ENCODE results near the gene CHAC2.
A peak's percentile ranks its signal among the peaks of the same experiment; 100 is the strongest.

CHAC2 gene

DNA sequence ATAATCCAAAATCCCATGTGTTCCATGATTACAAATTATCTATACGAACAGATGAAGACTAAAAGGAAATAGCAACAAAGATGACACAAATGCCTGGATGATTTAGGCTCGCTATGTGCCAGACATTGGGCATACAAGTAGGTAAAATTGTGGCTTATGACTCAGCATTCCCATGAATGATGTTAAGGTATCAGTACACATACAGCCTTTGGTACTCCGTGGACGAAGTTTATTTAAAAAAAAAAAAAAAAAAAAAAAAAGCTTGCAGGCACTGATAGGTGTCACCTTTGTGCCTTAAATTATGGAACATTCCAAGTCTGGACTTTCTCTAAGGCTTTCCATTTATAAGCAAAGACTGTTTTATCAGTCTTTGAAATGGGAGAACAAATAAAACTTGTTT lies 2.7 kb downstream of the CHAC2 start:
- H3K9me3 ChIP-seq (ENCODE audit: control insufficient read depth in 1 of 2, low read length in 2 of 2) = no peaks in the 10 kb centered on the region
- no peak overlapping the region for H3K9ac ChIP-seq (ENCODE audit: low read depth in 1 of 2, low read length in 2 of 2)
- H3K4me1 ChIP-seq (ENCODE audit: control insufficient read depth in 1 of 2, insufficient read depth in 2 of 2, low read length in 2 of 2) = peaks cover 18 to 31% of the 10 kb centered on the region in 2 donors
- H3K27ac ChIP-seq (ENCODE audit: low read depth, low read length) = no peak overlapping the region
- peaks cover 0 to 6% of the 10 kb centered on the region in 2 donors for H3K36me3 ChIP-seq (ENCODE audit: control insufficient read depth in 1 of 2, insufficient read depth in 2 of 2, low read length in 2 of 2)
- no peaks in the 10 kb centered on the region for H3K27me3 ChIP-seq (ENCODE audit: control insufficient read depth in 1 of 2, insufficient read depth in 2 of 2, low read length in 2 of 2)
- H3K4me3 ChIP-seq (ENCODE audit: low read depth in 1 of 2, low read length in 2 of 2) = no peak overlapping the region

DNA sequence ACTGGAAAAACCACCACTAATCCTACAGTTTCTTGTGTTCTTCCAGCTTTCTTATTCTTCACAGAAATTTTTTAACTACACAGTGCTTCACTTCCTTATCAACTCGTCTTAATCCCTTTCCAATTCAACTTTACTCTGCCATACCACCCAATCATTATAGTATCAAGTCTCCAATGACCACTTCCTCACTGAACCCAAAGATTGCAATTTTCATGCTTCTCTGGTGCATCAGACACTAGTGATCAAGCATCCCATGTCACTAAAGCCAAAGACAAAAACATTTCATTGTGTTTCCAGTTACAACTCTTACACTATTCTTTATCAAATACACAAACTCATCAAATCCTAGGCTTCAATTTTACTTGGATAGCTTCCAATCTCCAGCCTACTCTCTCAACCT lies 9.5 kb downstream of the CHAC2 start:
- H3K36me3 ChIP-seq (ENCODE audit: control insufficient read depth in 1 of 2, insufficient read depth in 2 of 2, low read length in 2 of 2) = peaks cover 0 to 13% of the 10 kb centered on the region in 2 donors
- H3K27me3 ChIP-seq (ENCODE audit: control insufficient read depth in 1 of 2, insufficient read depth in 2 of 2, low read length in 2 of 2) = no peaks in the 10 kb centered on the region

DNA sequence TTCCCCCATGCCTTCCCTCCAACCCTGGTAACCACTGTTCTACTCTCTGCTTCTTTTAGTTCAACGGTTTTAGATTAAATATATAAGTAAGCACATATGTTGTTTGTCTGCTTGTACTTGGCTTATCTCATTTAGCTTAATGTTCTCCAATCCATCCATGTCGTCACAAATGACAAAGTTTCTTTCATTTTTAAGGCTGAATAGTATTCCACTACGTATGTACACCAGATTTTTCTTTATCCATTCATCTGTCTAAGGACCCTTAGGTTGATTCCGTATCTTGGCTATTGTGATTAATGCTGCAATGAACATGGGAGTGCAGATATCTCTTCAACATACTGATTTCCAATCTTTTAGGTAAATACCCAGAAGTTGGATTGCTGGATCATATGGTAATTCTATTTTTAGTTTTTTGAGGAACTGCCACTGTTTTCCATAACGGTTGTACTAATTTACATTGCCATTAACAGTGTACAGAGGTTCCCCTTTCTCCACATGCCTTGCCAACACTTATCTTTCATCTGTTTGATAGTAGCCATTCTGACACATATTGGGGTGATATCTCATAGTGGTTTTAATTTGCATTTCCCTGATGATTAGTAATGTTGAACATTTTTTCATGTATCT lies 11.0 kb downstream of the CHAC2 start:
- Histone ChIP-seq H3K9ac (ENCODE audit: low read depth in 1 of 2, low read length in 2 of 2) (no peak overlapping the region), H3K4me3 (ENCODE audit: low read depth in 1 of 2, low read length in 2 of 2) (no peak overlapping the region), H3K9me3 (ENCODE audit: control insufficient read depth in 1 of 2, low read length in 2 of 2) (no peaks in the 10 kb centered on the region), H3K27ac (ENCODE audit: low read depth, low read length) (no peak overlapping the region), H3K27me3 (ENCODE audit: control insufficient read depth in 1 of 2, insufficient read depth in 2 of 2, low read length in 2 of 2) (no peaks in the 10 kb centered on the region), H3K36me3 (ENCODE audit: control insufficient read depth in 1 of 2, insufficient read depth in 2 of 2, low read length in 2 of 2) (peaks cover 0 to 14% of the 10 kb centered on the region in 2 donors), H3K4me1 (ENCODE audit: control insufficient read depth in 1 of 2, insufficient read depth in 2 of 2, low read length in 2 of 2) (no peaks in the 10 kb centered on the region)

More for the DNA sequence above, 9.5 kb downstream of the CHAC2 start:
- Histone ChIP-seq H3K9me3 (ENCODE audit: control insufficient read depth in 1 of 2, low read length in 2 of 2) (no peaks in the 10 kb centered on the region), H3K4me3 (ENCODE audit: low read depth in 1 of 2, low read length in 2 of 2) (no peak overlapping the region), H3K27ac (ENCODE audit: low read depth, low read length) (no peak overlapping the region), H3K4me1 (ENCODE audit: control insufficient read depth in 1 of 2, insufficient read depth in 2 of 2, low read length in 2 of 2) (no peaks in the 10 kb centered on the region), H3K9ac (ENCODE audit: low read depth in 1 of 2, low read length in 2 of 2) (no peak overlapping the region)

DNA sequence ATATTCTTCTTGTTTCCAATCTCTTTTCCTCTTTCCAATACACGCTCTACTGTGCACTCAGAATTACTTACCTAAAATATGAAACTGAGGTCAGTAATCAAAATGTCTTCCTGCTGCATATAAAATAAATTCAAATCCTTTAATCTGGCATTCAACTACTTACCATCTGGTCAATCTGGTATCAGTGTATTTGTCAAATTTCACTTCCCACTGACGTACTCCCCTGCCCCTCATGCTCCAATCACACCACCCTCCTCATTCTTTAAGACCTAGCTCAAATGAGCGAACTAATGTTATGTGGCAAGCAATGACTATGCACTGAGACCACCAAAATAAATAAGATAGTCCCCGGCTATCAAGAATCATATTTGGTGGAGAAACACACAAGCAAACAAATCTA lies 12.5 kb downstream of the CHAC2 start:
- Histone ChIP-seq H3K9me3 (ENCODE audit: control insufficient read depth in 1 of 2, low read length in 2 of 2) (no peaks in the 10 kb centered on the region), H3K27me3 (ENCODE audit: control insufficient read depth in 1 of 2, insufficient read depth in 2 of 2, low read length in 2 of 2) (no peaks in the 10 kb centered on the region), H3K4me1 (ENCODE audit: control insufficient read depth in 1 of 2, insufficient read depth in 2 of 2, low read length in 2 of 2) (peaks cover 9 to 11% of the 10 kb centered on the region in 2 donors), H3K9ac (ENCODE audit: low read depth in 1 of 2, low read length in 2 of 2) (no peak overlapping the region), H3K36me3 (ENCODE audit: control insufficient read depth in 1 of 2, insufficient read depth in 2 of 2, low read length in 2 of 2) (peaks cover 0 to 8% of the 10 kb centered on the region in 2 donors), H3K27ac (ENCODE audit: low read depth, low read length) (no peak overlapping the region), H3K4me3 (ENCODE audit: low read depth in 1 of 2, low read length in 2 of 2) (no peak overlapping the region)

DNA sequence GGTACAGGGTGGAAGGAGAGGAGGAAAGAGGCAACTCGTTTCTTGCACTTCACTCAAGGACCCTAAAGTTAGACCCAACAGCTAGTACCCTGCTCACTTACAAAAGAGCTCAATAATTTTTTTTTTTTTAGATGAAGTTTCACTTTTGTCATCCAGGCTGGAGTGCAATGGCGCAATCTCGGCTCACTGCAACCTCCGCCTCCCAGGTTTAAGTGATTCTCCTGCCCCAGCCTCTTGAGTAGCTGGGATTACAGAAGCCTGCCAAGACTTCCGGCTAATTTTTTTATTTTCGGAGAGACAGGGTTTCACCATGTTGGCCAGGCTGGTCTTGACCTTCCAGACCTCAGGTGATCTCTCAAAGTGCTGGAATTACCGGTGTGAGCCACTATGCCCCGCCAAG lies 15.1 kb downstream of the CHAC2 start:
- H3K27ac ChIP-seq (ENCODE audit: low read depth, low read length) = no peak overlapping the region
- no peak overlapping the region for H3K9ac ChIP-seq (ENCODE audit: low read depth in 1 of 2, low read length in 2 of 2)
- H3K4me3 ChIP-seq (ENCODE audit: low read depth in 1 of 2, low read length in 2 of 2) = no peak overlapping the region
- H3K36me3 ChIP-seq (ENCODE audit: control insufficient read depth in 1 of 2, insufficient read depth in 2 of 2, low read length in 2 of 2) = peaks cover 0 to 5% of the 10 kb centered on the region in 2 donors
- no peaks in the 10 kb centered on the region for H3K27me3 ChIP-seq (ENCODE audit: control insufficient read depth in 1 of 2, insufficient read depth in 2 of 2, low read length in 2 of 2)
- H3K9me3 ChIP-seq (ENCODE audit: control insufficient read depth in 1 of 2, low read length in 2 of 2) = no peaks in the 10 kb centered on the region
- peaks cover 20 to 24% of the 10 kb centered on the region in 2 donors for H3K4me1 ChIP-seq (ENCODE audit: control insufficient read depth in 1 of 2, insufficient read depth in 2 of 2, low read length in 2 of 2)

DNA sequence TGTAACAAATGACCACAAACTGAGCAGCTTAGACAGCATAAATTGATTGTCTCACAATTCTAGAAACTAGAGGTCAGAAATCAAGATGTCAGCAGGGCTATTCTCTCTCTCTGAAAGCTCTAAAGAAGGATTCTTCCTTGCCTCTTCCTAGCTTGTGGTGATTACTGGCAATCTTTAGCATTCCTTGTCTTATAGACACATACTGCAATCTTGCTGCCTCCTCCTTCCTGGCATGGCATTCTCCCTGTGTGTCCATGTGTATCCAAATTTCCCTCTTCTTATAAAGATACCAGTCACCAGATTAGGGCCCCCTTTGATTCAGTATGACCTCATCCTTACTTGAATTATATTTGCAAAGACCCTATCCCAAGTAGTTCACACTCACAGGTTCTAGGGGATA lies 16.8 kb downstream of the CHAC2 start:
- H3K4me3 ChIP-seq (ENCODE audit: low read depth in 1 of 2, low read length in 2 of 2) = no peak overlapping the region
- no peaks in the 10 kb centered on the region for H3K9me3 ChIP-seq (ENCODE audit: control insufficient read depth in 1 of 2, low read length in 2 of 2)
- peaks cover 31 to 32% of the 10 kb centered on the region in 2 donors for H3K4me1 ChIP-seq (ENCODE audit: control insufficient read depth in 1 of 2, insufficient read depth in 2 of 2, low read length in 2 of 2)

DNA sequence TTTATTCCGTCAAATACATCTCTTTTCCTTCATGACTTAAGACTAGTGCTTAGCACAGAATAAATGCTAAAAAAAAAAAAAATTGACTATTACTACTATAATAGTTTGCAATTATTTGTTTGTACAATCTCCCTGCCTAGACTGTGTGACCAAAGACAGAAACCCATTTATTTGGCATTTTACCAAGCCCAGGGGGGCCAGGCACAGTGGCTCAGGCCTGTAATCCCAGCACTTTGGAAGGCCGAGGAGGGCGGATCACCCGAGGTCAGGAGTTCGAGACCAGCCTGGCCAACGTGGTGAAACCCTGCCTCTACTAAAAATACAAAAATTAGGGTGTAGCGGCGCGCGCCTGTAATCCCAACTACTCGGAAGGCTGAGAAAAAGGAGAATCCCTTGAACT lies 17.8 kb downstream of the CHAC2 start:
- H3K4me1 ChIP-seq (ENCODE audit: control insufficient read depth in 1 of 2, insufficient read depth in 2 of 2, low read length in 2 of 2) = peaks cover 31 to 32% of the 10 kb centered on the region in 2 donors
- H3K27me3 ChIP-seq (ENCODE audit: control insufficient read depth in 1 of 2, insufficient read depth in 2 of 2, low read length in 2 of 2) = no peaks in the 10 kb centered on the region
- H3K9me3 ChIP-seq (ENCODE audit: control insufficient read depth in 1 of 2, low read length in 2 of 2) = no peaks in the 10 kb centered on the region
- H3K36me3 ChIP-seq (ENCODE audit: control insufficient read depth in 1 of 2, insufficient read depth in 2 of 2, low read length in 2 of 2) = peaks cover 0 to 5% of the 10 kb centered on the region in 2 donors
- peak overlapping the region in 1 of 2 donors; percentile 81 for H3K9ac ChIP-seq (ENCODE audit: low read depth in 1 of 2, low read length in 2 of 2)
- no peak overlapping the region for H3K27ac ChIP-seq (ENCODE audit: low read depth, low read length)
- peak overlapping the region; percentile 100 for H3K4me3 ChIP-seq (ENCODE audit: low read depth in 1 of 2, low read length in 2 of 2)

More for the DNA sequence above, 16.8 kb downstream of the CHAC2 start:
- H3K36me3 ChIP-seq (ENCODE audit: control insufficient read depth in 1 of 2, insufficient read depth in 2 of 2, low read length in 2 of 2) = peaks cover 0 to 5% of the 10 kb centered on the region in 2 donors
- H3K9ac ChIP-seq (ENCODE audit: low read depth in 1 of 2, low read length in 2 of 2) = no peak overlapping the region
- H3K27me3 ChIP-seq (ENCODE audit: control insufficient read depth in 1 of 2, insufficient read depth in 2 of 2, low read length in 2 of 2) = no peaks in the 10 kb centered on the region
- no peak overlapping the region for H3K27ac ChIP-seq (ENCODE audit: low read depth, low read length)

DNA sequence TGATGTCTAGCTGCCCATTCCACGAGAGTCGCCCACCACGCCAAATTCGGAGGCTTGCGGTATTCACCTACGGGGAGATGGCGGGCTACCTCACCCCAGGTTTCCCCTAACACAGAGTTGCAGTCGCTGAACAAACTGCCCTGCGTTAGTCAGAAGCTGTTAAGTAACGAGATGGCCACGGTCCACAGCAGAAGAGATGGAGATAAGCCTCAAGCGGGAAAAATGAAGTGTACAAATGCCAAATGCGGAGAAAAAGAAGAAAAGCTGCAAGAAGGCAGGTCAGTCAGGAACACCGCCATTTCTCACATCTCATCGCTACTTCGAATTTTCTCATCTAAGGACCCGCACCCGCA lies 18.7 kb downstream of the CHAC2 start:
- peaks cover 0 to 5% of the 10 kb centered on the region in 2 donors for H3K36me3 ChIP-seq (ENCODE audit: control insufficient read depth in 1 of 2, insufficient read depth in 2 of 2, low read length in 2 of 2)
- H3K9me3 ChIP-seq (ENCODE audit: control insufficient read depth in 1 of 2, low read length in 2 of 2) = no peaks in the 10 kb centered on the region
- H3K27me3 ChIP-seq (ENCODE audit: control insufficient read depth in 1 of 2, insufficient read depth in 2 of 2, low read length in 2 of 2) = no peaks in the 10 kb centered on the region
- H3K4me3 ChIP-seq (ENCODE audit: low read depth in 1 of 2, low read length in 2 of 2) = peak overlapping the region; percentile 100
- peak overlapping the region; percentile 81 to 96 for H3K9ac ChIP-seq (ENCODE audit: low read depth in 1 of 2, low read length in 2 of 2)
- peak overlapping the region; percentile 58 for H3K27ac ChIP-seq (ENCODE audit: low read depth, low read length)
- H3K4me1 ChIP-seq (ENCODE audit: control insufficient read depth in 1 of 2, insufficient read depth in 2 of 2, low read length in 2 of 2) = peaks cover 31 to 32% of the 10 kb centered on the region in 2 donors

DNA sequence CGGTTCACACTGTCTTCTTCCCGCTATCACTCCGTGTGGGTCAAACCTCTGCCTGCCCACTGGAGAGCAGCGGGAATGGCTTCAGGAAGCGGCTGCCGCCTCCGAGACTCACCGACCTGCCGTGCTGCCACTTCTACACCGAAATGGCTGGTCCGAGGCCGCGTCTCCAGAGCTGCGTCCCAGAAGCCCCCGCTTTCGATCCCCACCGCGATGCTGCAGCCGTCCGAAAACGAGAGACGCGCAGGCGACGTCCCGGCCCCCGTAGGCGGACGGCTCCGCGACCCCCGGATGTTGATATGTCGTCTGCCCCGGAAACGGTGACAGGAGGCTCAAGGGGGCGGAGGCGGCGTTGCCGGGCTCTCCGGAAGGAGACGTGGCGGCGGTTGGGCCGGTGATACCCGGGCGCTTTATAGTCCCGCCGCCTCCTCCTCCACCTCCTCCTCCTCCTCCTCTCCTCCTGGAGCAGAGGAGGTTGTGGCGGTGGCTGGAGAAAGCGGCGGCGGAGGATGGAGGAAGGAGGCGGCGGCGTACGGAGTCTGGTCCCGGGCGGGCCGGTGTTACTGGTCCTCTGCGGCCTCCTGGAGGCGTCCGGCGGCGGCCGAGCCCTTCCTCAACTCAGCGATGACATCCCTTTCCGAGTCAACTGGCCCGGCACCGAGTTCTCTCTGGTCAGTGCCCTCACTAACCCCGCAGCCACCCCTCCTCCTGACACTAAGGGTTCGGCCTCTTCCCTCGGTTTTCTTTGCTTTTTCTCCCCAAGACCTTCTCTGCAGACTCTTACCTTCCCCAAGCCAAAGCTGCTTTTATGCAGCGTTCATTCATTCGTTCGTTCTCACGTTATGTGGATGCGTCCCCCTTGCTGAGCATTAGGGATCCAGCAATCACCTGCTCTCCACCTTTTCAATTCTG lies 19.4 kb downstream of the CHAC2 start, which contains the start of the genes ASB3 and ERLEC1:
Gene ASB3 (minus strand): TSS at position 249 of the 909 bp plus-strand sequence. CDS start 21,381 bp downstream, outside the sequence.
Gene ERLEC1 (plus strand): TSS at position 340 of the 909 bp plus-strand sequence. CDS start 167 bp downstream, at position 507.
- Histone ChIP-seq H3K9ac (ENCODE audit: low read depth in 1 of 2, low read length in 2 of 2) (peak within 1 kb of the TSS; percentile 81 to 96), H3K9me3 (ENCODE audit: control insufficient read depth in 1 of 2, low read length in 2 of 2) (no peaks in the 10 kb centered on the region), H3K36me3 (ENCODE audit: control insufficient read depth in 1 of 2, insufficient read depth in 2 of 2, low read length in 2 of 2) (peaks cover 0 to 3% of the 10 kb centered on the region in 2 donors), H3K27ac (ENCODE audit: low read depth, low read length) (peak within 1 kb of the TSS; percentile 58), H3K4me1 (ENCODE audit: control insufficient read depth in 1 of 2, insufficient read depth in 2 of 2, low read length in 2 of 2) (peaks cover 31 to 32% of the 10 kb centered on the region in 2 donors), H3K4me3 (ENCODE audit: low read depth in 1 of 2, low read length in 2 of 2) (peak within 1 kb of the TSS; percentile 100), H3K27me3 (ENCODE audit: control insufficient read depth in 1 of 2, insufficient read depth in 2 of 2, low read length in 2 of 2) (no peaks in the 10 kb centered on the region)
